K562 (cell line): ENCODE measurements around the gene EEPD1. TPM values are rescaled to one million over a fixed set of nuclear protein-coding genes. Genes with fewer than 3 reads are reported as not detected.

Experiments used
- AFF1 ChIP-seq, 2 experiments: fragments of 450-650 bp; IDR thresholded peaks; 2 replicates each; pipeline ENCODE4 v1.6.1; 2018; ENCODE audit warnings: mild to moderate bottlenecking in 2 of 2, low read depth in 1 of 2; ENCODE audit not compliant: partially characterized antibody in 2 of 2
- E2F8 ChIP-seq: fragments of 450-650 bp; IDR thresholded peaks from 2 replicates; pipeline ENCODE4 v1.7.1; 2018; ENCODE audit warnings: mild to moderate bottlenecking, low read depth; ENCODE audit not compliant: partially characterized antibody
- JUND ChIP-seq, 2 experiments: IDR thresholded peaks; 2 replicates in 1 of 2; 3 replicates in 1 of 2; pipeline ENCODE4 v1.6.1; 2011; ENCODE audit warnings: borderline replicate concordance in 2 of 2, low read depth in 2 of 2, low read length in 2 of 2, improper control_type of control experiment in 1 of 2, missing biosample characterization in 1 of 2, missing genetic modification characterization in 1 of 2, missing genetic modification reagents in 1 of 2
- MLLT1 ChIP-seq, 2 experiments: fragments of 450-650 bp; IDR thresholded peaks; 2 replicates each; pipeline ENCODE4 v1.6.1; 2016
- POLR2B ChIP-seq: fragments of 450-650 bp; IDR thresholded peaks from 2 replicates; pipeline ENCODE4 v1.6.1; 2018; ENCODE audit warnings: low read depth; ENCODE audit not compliant: partially characterized antibody
- RAD51 ChIP-seq: fragments of 450-650 bp; IDR thresholded peaks from 2 replicates; pipeline ENCODE4 v1.7.1; 2016; ENCODE audit warnings: low read depth, mild to moderate bottlenecking, borderline replicate concordance
- TAF7 ChIP-seq: fragments of 450-650 bp; IDR thresholded peaks from 2 replicates; pipeline ENCODE4 v1.6.1; 2016; ENCODE audit warnings: missing genetic modification characterization, missing compliant biosample characterization
- ZFP36 ChIP-seq: fragments of 150-350 bp; IDR thresholded peaks from 2 replicates; pipeline ENCODE4 v1.6.1; 2018; ENCODE audit warnings: low read length, low read depth; ENCODE audit not compliant: partially characterized antibody
- ZNF12 ChIP-seq: sonication (generic); formaldehyde crosslinking; IDR thresholded peaks from 2 replicates; pipeline ENCODE4 v1.4.0; 2020; ENCODE audit warnings: mild to moderate bottlenecking, missing genetic modification reagents
- ZNF217 ChIP-seq: sonication (generic); formaldehyde crosslinking; IDR thresholded peaks from 2 replicates; pipeline ENCODE4 v1.8.0; 2022; ENCODE audit warnings: mild to moderate bottlenecking, missing genetic modification reagents
- ZNF57 ChIP-seq: fragments of 450-650 bp; formaldehyde crosslinking; IDR thresholded peaks from 2 replicates; pipeline ENCODE4 v1.4.0; 2020; ENCODE audit warnings: mild to moderate bottlenecking, moderate library complexity
- ZNF592 ChIP-seq: fragments of 450-650 bp; IDR thresholded peaks from 2 replicates; pipeline ENCODE4 v1.6.1; 2017; ENCODE audit warnings: antibody characterized with exemption, mild to moderate bottlenecking
- ZNF785 ChIP-seq: fragments of 250-450 bp; sonication (Bioruptor Pico); IDR thresholded peaks from 2 replicates; pipeline ENCODE4 v1.4.0; 2020; ENCODE audit warnings: mild to moderate bottlenecking
- polyA plus RNA-seq, 8 experiments: library from polyadenylated mRNA; depleted of rRNA in 4 of 8; stranded (reverse) in 5 of 8; unstranded in 3 of 8; fragments of >200 nt; fragmentation: Nextera tagmentation in 2 of 8; fragmentation: Illumina TruSeq in 1 of 8; extraction: Ambion mirVana in 2 of 8; extraction: Trizol in 1 of 8; gene quantifications; 2 replicates each; pipeline versions ENCODE4 v1.2.1 to v1.2.3, GENCODE V29; 2011 to 2014; ENCODE audit warnings: inconsistent platforms in 1 of 8, missing spikeins in 1 of 8
- total RNA-seq, 7 experiments: library from RNA; depleted of rRNA in 6 of 7; stranded (reverse); fragments of >200 nt in 6 of 7; fragmentation: Illumina TruSeq in 2 of 7; extraction: Trizol in 2 of 7; gene quantifications; 2 replicates each; pipeline versions ENCODE4 v1.2.1 to v1.2.3, GENCODE V29; 2011 to 2021; ENCODE audit warnings: low replicate concordance in 1 of 7

Gene EEPD1
- total and polyA plus RNA-seq, 9 of the 15 experiments (the other 6 are each of a cell fraction or from before 2014, with no cell fraction given) = 0.01 to 1.5 (median 0.74) TPM; not detected in 1

- TF ChIP-seq E2F8 (no peak), AFF1 (IDR thresholded peaks at IDR 0.05; ENCODE audit: low read depth in 1 of 2, partially characterized antibody in 2 of 2) (no peak), JUND (IDR thresholded peaks at IDR 0.05; ENCODE audit: borderline replicate concordance, low read depth, low read length) (no peak), JUND (tag; IDR thresholded peaks at IDR 0.05; ENCODE audit: borderline replicate concordance, low read depth, low read length) (no peak), ZNF785 (CRISPR knock-in tag) (no peak), ZNF592 (no peak), ZNF57 (CRISPR knock-in tag) (no peak), ZNF12 (CRISPR knock-in tag) (no peak), TAF7 (tag) (no peak), ZNF217 (CRISPR knock-in tag) (no peak), ZFP36 (peak; percentile 89), MLLT1 (IDR thresholded peaks at IDR 0.05) (no peak), RAD51 (no peak), POLR2B (no peak)
Measured at GRCh38 chr7:36152756-36153570, at the start of gene EEPD1 (continued).
